GM12891 (cell line): Measurements from ENCODE around the gene RANGRF.

Experiments
- POLR2A ChIP-seq: IDR thresholded peaks from 2 replicates; pipeline ENCODE4 v1.6.1; 2011; ENCODE audit warnings: low read depth, low read length, control low read depth
- POLR2AphosphoS5 ChIP-seq: IDR thresholded peaks from 2 replicates; pipeline ENCODE4 v1.6.1; 2011; ENCODE audit warnings: low read depth, low read length, control low read depth
- POU2F2 ChIP-seq: IDR thresholded peaks from 2 replicates; pipeline ENCODE4 v1.6.1; 2011; ENCODE audit warnings: low read depth, mild to moderate bottlenecking, control low read depth, low read length, moderate library complexity
- SPI1 ChIP-seq: IDR thresholded peaks from 2 replicates; pipeline ENCODE4 v1.6.1; 2011; ENCODE audit warnings: low read depth, low read length, control low read depth
- TAF1 ChIP-seq: IDR thresholded peaks from 2 replicates; pipeline ENCODE4 v1.6.1; 2011; ENCODE audit warnings: low read depth, low read length, control low read depth

DNA sequence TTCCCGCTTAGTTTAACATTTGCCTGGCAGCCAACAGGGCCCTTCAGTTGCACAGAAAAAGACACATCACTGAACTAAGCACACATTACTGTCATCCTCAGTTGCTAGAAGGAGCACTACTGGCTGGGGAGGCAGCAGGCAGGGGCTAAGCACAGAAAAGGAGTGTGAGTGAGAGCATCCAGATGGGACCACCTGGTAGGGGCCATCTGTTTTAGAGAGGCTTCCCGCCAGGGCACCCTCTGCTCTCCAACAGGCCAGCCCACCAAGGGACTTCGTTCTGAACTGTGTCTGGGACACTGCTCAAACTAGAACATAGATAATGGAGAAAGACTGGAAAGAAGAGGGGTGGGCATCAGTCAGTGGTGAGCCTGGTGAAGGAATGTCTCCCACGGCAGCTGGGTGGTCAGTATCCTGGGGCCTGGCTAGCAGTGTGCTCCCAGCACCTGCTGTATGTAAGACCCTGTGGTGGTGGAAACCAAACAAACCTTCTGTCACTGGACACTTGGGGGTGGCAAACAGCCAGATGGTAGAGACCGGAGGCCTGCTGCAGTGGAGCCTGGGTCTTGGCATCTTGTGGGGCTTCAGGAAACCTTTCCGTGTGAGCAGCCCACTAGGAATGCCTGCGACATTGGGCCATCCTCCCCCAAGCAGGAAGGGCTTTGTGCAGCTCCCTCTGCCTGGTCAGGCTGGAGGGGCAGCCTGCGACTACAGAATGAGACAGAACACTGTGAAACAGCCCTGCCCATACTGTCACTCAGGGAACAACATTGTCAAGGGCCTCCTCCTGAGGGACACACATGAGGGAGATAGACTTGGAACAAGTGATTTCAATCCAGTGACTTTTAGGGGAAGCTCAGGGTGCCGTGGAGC is 12.8 kb upstream of the RANGRF start:
- TF ChIP-seq POLR2A (no peak), POLR2AphosphoS5 (no peak), TAF1 (no peak), POU2F2 (no peak), SPI1 (no peak)
